ENCODE measurements around the gene PTPN12. TPM values are rescaled to one million over a fixed set of nuclear protein-coding genes. Genes with fewer than 3 reads are reported as not detected.

PTPN12 gene
- total and polyA plus RNA-seq, 2 donors (not counting 1 experiment from before 2014, with no cell fraction given): 18.0 to 78.8 TPM

- Histone ChIP-seq H3K4me3 (ENCODE audit: control extremely low read depth in 1 of 5, extremely low read depth in 1 of 5, insufficient read depth in 1 of 5, low read depth in 2 of 5, low read length in 4 of 5) (no peak overlapping the region), H4K20me1 (ENCODE audit: control insufficient read depth, insufficient read depth, low read length, poor library complexity, severe bottlenecking) (no peaks in the 10 kb centered on the region), H2AFZ (ENCODE audit: insufficient read depth, low read depth, low read length, poor library complexity, severe bottlenecking) (no peak overlapping the region), H3K9ac (ENCODE audit: low read length) (no peak overlapping the region), H3K27ac (ENCODE audit: low read length in 2 of 2) (no peak overlapping the region), H3K79me2 (ENCODE audit: control insufficient read depth, insufficient read depth, low read length) (no peaks in the 10 kb centered on the region), H3K4me1 (ENCODE audit: control insufficient read depth in 2 of 2, insufficient read depth in 2 of 2, low read length in 2 of 2) (no peaks in the 10 kb centered on the region), H3K36me3 (replicated peaks in 1 of 2; ENCODE audit: control extremely low read depth in 1 of 2, control insufficient read depth in 1 of 2, extremely low read depth in 1 of 2, insufficient read depth in 2 of 2, low read length in 1 of 2) (peaks cover 4 to 14% of the 10 kb centered on the region in 2 experiments), H3K9me3 (ENCODE audit: control extremely low read depth in 1 of 3, control insufficient read depth in 2 of 3, insufficient read depth in 1 of 3, low read length in 2 of 3) (no peaks in the 10 kb centered on the region), H3K27me3 (replicated peaks in 1 of 4; ENCODE audit: control extremely low read depth in 1 of 4, control insufficient read depth in 3 of 4, insufficient read depth in 4 of 4, low read length in 3 of 4) (no peaks in the 10 kb centered on the region), H3K4me2 (replicated peaks; ENCODE audit: low read depth, low read length, poor library complexity, severe bottlenecking) (no peak overlapping the region)
- ATAC-seq (ENCODE audit: low read depth): no peak
- POLR2A ChIA-PET: no interaction called here
- no peaks in the 10 kb centered on the region for H3K27me3 Mint-ChIP-seq
- DNase-seq: no peak
- intact Hi-C loops (cut with micrococcal nuclease): loop anchor here (10.0 kb wide), 1 partner anchor 110 kb away; no protein-coding TSS in a partner anchor
- no peak overlapping the region for H3K4me3 Mint-ChIP-seq
- CTCF ChIA-PET: no interaction called here
- H3K9me3 Mint-ChIP-seq (ENCODE audit: insufficient read depth): no peaks in the 10 kb centered on the region
- H3K27ac Mint-ChIP-seq: no peak overlapping the region
- TF ChIP-seq CTCF (IDR thresholded peaks at IDR 0.05): no peak
- no peak for TF ChIP-seq EZH2 (IDR thresholded peaks at IDR 0.05; ENCODE audit: borderline replicate concordance, insufficient read depth, low read depth, low read length, poor library complexity, severe bottlenecking)
- WGBS (ENCODE audit: insufficient coverage): 33% methylated on average over 1 of the region's 7 CpGs
- H3K4me1 Mint-ChIP-seq: peaks cover 3% of the 10 kb centered on the region
Measured at GRCh38 chr7:77575187-77575586, 38.1 kb downstream of the PTPN12 start.

- Histone ChIP-seq H3K4me2 (replicated peaks; ENCODE audit: low read depth, low read length, poor library complexity, severe bottlenecking) (no peak overlapping the region), H2AFZ (ENCODE audit: insufficient read depth, low read depth, low read length, poor library complexity, severe bottlenecking) (no peak overlapping the region), H3K27me3 (replicated peaks in 1 of 4; ENCODE audit: control extremely low read depth in 1 of 4, control insufficient read depth in 3 of 4, insufficient read depth in 4 of 4, low read length in 3 of 4) (no peaks in the 10 kb centered on the region), H3K27ac (ENCODE audit: low read length in 2 of 2) (no peak overlapping the region), H3K4me3 (ENCODE audit: control extremely low read depth in 1 of 5, extremely low read depth in 1 of 5, insufficient read depth in 1 of 5, low read depth in 2 of 5, low read length in 4 of 5) (no peak overlapping the region), H3K9ac (ENCODE audit: low read length) (no peak overlapping the region), H4K20me1 (ENCODE audit: control insufficient read depth, insufficient read depth, low read length, poor library complexity, severe bottlenecking) (no peaks in the 10 kb centered on the region), H3K79me2 (ENCODE audit: control insufficient read depth, insufficient read depth, low read length) (no peaks in the 10 kb centered on the region), H3K4me1 (ENCODE audit: control insufficient read depth in 2 of 2, insufficient read depth in 2 of 2, low read length in 2 of 2) (no peaks in the 10 kb centered on the region), H3K36me3 (replicated peaks in 1 of 2; ENCODE audit: control extremely low read depth in 1 of 2, control insufficient read depth in 1 of 2, extremely low read depth in 1 of 2, insufficient read depth in 2 of 2, low read length in 1 of 2) (peaks cover 4 to 10% of the 10 kb centered on the region in 2 experiments), H3K9me3 (ENCODE audit: control extremely low read depth in 1 of 3, control insufficient read depth in 2 of 3, insufficient read depth in 1 of 3, low read length in 2 of 3) (no peaks in the 10 kb centered on the region)
- DNase-seq: no peak
- intact Hi-C loops (cut with micrococcal nuclease): loop anchor here (10.0 kb wide), 1 partner anchor 112 kb away; no protein-coding TSS in a partner anchor
- TF ChIP-seq CTCF (IDR thresholded peaks at IDR 0.05): no peak
- no peak for TF ChIP-seq EZH2 (IDR thresholded peaks at IDR 0.05; ENCODE audit: borderline replicate concordance, insufficient read depth, low read depth, low read length, poor library complexity, severe bottlenecking)
- Mint-ChIP-seq H3K27ac (no peak overlapping the region), H3K9me3 (ENCODE audit: insufficient read depth) (no peaks in the 10 kb centered on the region), H3K27me3 (no peaks in the 10 kb centered on the region), H3K4me1 (no peaks in the 10 kb centered on the region), H3K4me3 (no peak overlapping the region)
- 75% methylated on average over 2 of the region's 3 CpGs for WGBS (ENCODE audit: insufficient coverage)
- no peak for ATAC-seq (ENCODE audit: low read depth)
- ChIA-PET POLR2A (no interaction called here), CTCF (no interaction called here)
Measured at GRCh38 chr7:77576856-77577255, 39.8 kb downstream of the PTPN12 start.

All from B cell (primary cell).